GM18505 (cell line): ENCODE data around the gene CHAT.

Source experiments
- ATAC-seq: cut with Tn5 transposase; IDR thresholded peaks from one replicate; pipeline ENCODE4 v1.9.1; 2021; ENCODE audit not compliant: unreplicated experiment
- POLR2A ChIP-seq: IDR thresholded peaks from 4 replicates; pipeline ENCODE4 v1.6.1; 2011; ENCODE audit warnings: borderline replicate concordance; ENCODE audit not compliant: insufficient read depth, insufficient read length; ENCODE audit errors: extremely low read depth

The CHAT gene

GRCh38 chr10:49613882-49614241, at the start of gene CHAT:
Gene CHAT (plus strand): TSS chr10:49614037. CDS start chr10:49614190, 153 bp downstream.
- no peak for TF ChIP-seq POLR2A
- ATAC-seq: no peak

- ATAC-seq: no peak
- TF ChIP-seq POLR2A: no peak
Observed at GRCh38 chr10:49564461-49565009, 49.3 kb upstream of the CHAT start.

- no peak for ATAC-seq
- TF ChIP-seq POLR2A: no peak
Observed at GRCh38 chr10:49567810-49568209, 46.0 kb upstream of the CHAT start.

GRCh38 chr10:49568235-49568634, 45.6 kb upstream of the CHAT start:
- TF ChIP-seq POLR2A: no peak
- ATAC-seq: no peak

- ATAC-seq: no peak
- TF ChIP-seq POLR2A: no peak
Observed at GRCh38 chr10:49569031-49569631, 44.7 kb upstream of the CHAT start.

- no peak for TF ChIP-seq POLR2A
- no peak for ATAC-seq
Observed at GRCh38 chr10:49571388-49571787, 42.4 kb upstream of the CHAT start.

GRCh38 chr10:49572594-49573114, 41.2 kb upstream of the CHAT start:
- no peak for TF ChIP-seq POLR2A
- no peak for ATAC-seq

- ATAC-seq: no peak
- TF ChIP-seq POLR2A: no peak
Observed at GRCh38 chr10:49575489-49576072, 38.3 kb upstream of the CHAT start.

GRCh38 chr10:49577182-49577925, 36.5 kb upstream of the CHAT start:
- ATAC-seq: no peak
- no peak for TF ChIP-seq POLR2A

- no peak for TF ChIP-seq POLR2A
- ATAC-seq: no peak
Observed at GRCh38 chr10:49578392-49578791, 35.4 kb upstream of the CHAT start.

- TF ChIP-seq POLR2A: no peak
- no peak for ATAC-seq
Observed at GRCh38 chr10:49579621-49580020, 34.2 kb upstream of the CHAT start.

- TF ChIP-seq POLR2A: no peak
- no peak for ATAC-seq
Observed at GRCh38 chr10:49585387-49585786, 28.4 kb upstream of the CHAT start.

GRCh38 chr10:49587981-49588380, 25.9 kb upstream of the CHAT start:
- TF ChIP-seq POLR2A: no peak
- no peak for ATAC-seq
